Activated CD4-positive, alpha-beta T cell treated with anti-CD3 and anti-CD28 coated beads, Interleukin-2, amount 10 ng/mL, durations not matched to agents 24 days and 14 days (primary cell): ENCODE measurements around the gene PPP2R5A. TPM values are rescaled to one million over a fixed set of nuclear protein-coding genes. Genes with fewer than 3 reads are reported as not detected.

ENCODE experiments used
- DNase-seq: peaks from one replicate; pipeline ENCODE4 v3.0.0; 2022
- H3K27ac Mint-ChIP-seq: one replicate; pipeline ENCODE4 v1.8.0; 2022; ENCODE audit warnings: mild to moderate bottlenecking, mixed read lengths
- H3K27me3 Mint-ChIP-seq: one replicate; pipeline ENCODE4 v1.8.0; 2022; ENCODE audit warnings: mixed read lengths
- H3K36me3 Mint-ChIP-seq: one replicate; pipeline ENCODE4 v1.8.0; 2022; ENCODE audit warnings: low read depth, mild to moderate bottlenecking, mixed read lengths
- H3K4me1 Mint-ChIP-seq: one replicate; pipeline ENCODE4 v1.8.0; 2021; ENCODE audit warnings: mixed read lengths
- H3K4me3 Mint-ChIP-seq: one replicate; pipeline ENCODE4 v1.8.0; 2022; ENCODE audit warnings: mild to moderate bottlenecking, moderate library complexity, mixed read lengths
- H3K9me3 Mint-ChIP-seq: one replicate; pipeline ENCODE4 v1.8.0; 2021; ENCODE audit warnings: mixed read lengths
- intact Hi-C: fragments of 100-400 bp; cut with micrococcal nuclease; formaldehyde crosslinking; loops from one replicate; pipeline ENCODE4 v1.15.1; 2023
- total RNA-seq: library from RNA; stranded (reverse); gene quantifications from 2 replicates; pipeline ENCODE4 v1.2.3, GENCODE V29; 2022

PPP2R5A gene
- total RNA-seq = 43.6 and 44.4 TPM in 2 replicates

GRCh38 chr1:212284744-212285684 is at the start of gene PPP2R5A:
Gene PPP2R5A, plus strand, starts transcription at chr1:212285410. Its CDS starts 701 bp downstream, at chr1:212286111.
- peak; percentile 100 for DNase-seq
- Mint-ChIP-seq H3K4me1 (peaks cover 30% of the 10 kb centered on the region), H3K4me3 (peak within 1 kb of the TSS; percentile 97), H3K27me3 (peaks cover 2% of the 10 kb centered on the region), H3K36me3 (peaks cover 9% of the 10 kb centered on the region), H3K9me3 (no peaks in the 10 kb centered on the region), H3K27ac (peak within 1 kb of the TSS; percentile 99)
- intact Hi-C loops = loop anchor here (1.0 to 10.0 kb wide), 11 partner anchors 10 to 610 kb away; partner anchors contain the start of genes DTL, INTS7, LPGAT1 and NEK2

- Mint-ChIP-seq H3K4me3 (peak overlapping the region; percentile 6), H3K4me1 (peaks cover 50% of the 10 kb centered on the region), H3K9me3 (no peaks in the 10 kb centered on the region), H3K27ac (no peak overlapping the region), H3K27me3 (no peaks in the 10 kb centered on the region), H3K36me3 (no peaks in the 10 kb centered on the region)
- no peak for DNase-seq
- intact Hi-C loops = no loop called here
These were observed 49.4 kb upstream of the PPP2R5A start for GRCh38 chr1:212235857-212236256.

GRCh38 chr1:212236664-212237220 is 48.5 kb upstream of the PPP2R5A start:
- peaks cover 46% of the 10 kb centered on the region for H3K4me1 Mint-ChIP-seq
- H3K27ac Mint-ChIP-seq = no peak overlapping the region
- no peaks in the 10 kb centered on the region for H3K36me3 Mint-ChIP-seq
- intact Hi-C loops = no loop called here
- no peaks in the 10 kb centered on the region for H3K27me3 Mint-ChIP-seq
- H3K4me3 Mint-ChIP-seq = no peak overlapping the region
- no peak for DNase-seq
- H3K9me3 Mint-ChIP-seq = no peaks in the 10 kb centered on the region

GRCh38 chr1:212237651-212238050 is 47.6 kb upstream of the PPP2R5A start:
- Mint-ChIP-seq H3K27ac (no peak overlapping the region), H3K36me3 (no peaks in the 10 kb centered on the region), H3K4me3 (no peak overlapping the region), H3K4me1 (peaks cover 45% of the 10 kb centered on the region), H3K9me3 (no peaks in the 10 kb centered on the region), H3K27me3 (no peaks in the 10 kb centered on the region)
- intact Hi-C loops = no loop called here
- DNase-seq = no peak

- Mint-ChIP-seq H3K9me3 (no peaks in the 10 kb centered on the region), H3K4me1 (peaks cover 42% of the 10 kb centered on the region), H3K27me3 (no peaks in the 10 kb centered on the region), H3K27ac (no peak overlapping the region), H3K4me3 (no peak overlapping the region), H3K36me3 (no peaks in the 10 kb centered on the region)
- DNase-seq = no peak
- intact Hi-C loops = no loop called here
These were observed 46.7 kb upstream of the PPP2R5A start for GRCh38 chr1:212238552-212238951.

GRCh38 chr1:212241501-212241900 is 43.7 kb upstream of the PPP2R5A start:
- DNase-seq = no peak
- peaks cover 35% of the 10 kb centered on the region for H3K4me1 Mint-ChIP-seq
- no peak overlapping the region for H3K27ac Mint-ChIP-seq
- no peaks in the 10 kb centered on the region for H3K27me3 Mint-ChIP-seq
- peaks cover 4% of the 10 kb centered on the region for H3K36me3 Mint-ChIP-seq
- no peaks in the 10 kb centered on the region for H3K9me3 Mint-ChIP-seq
- intact Hi-C loops = no loop called here
- no peak overlapping the region for H3K4me3 Mint-ChIP-seq

GRCh38 chr1:212241957-212242287 is 43.3 kb upstream of the PPP2R5A start:
- intact Hi-C loops = no loop called here
- no peak for DNase-seq
- Mint-ChIP-seq H3K4me1 (peaks cover 35% of the 10 kb centered on the region), H3K27ac (peak overlapping the region; percentile 84), H3K27me3 (no peaks in the 10 kb centered on the region), H3K9me3 (no peaks in the 10 kb centered on the region), H3K36me3 (peaks cover 4% of the 10 kb centered on the region), H3K4me3 (no peak overlapping the region)

- no peak for DNase-seq
- H3K4me1 Mint-ChIP-seq = peaks cover 34% of the 10 kb centered on the region
- no peak overlapping the region for H3K4me3 Mint-ChIP-seq
- no peaks in the 10 kb centered on the region for H3K27me3 Mint-ChIP-seq
- intact Hi-C loops = no loop called here
- H3K36me3 Mint-ChIP-seq = peaks cover 4% of the 10 kb centered on the region
- peak overlapping the region; percentile 84 for H3K27ac Mint-ChIP-seq
- no peaks in the 10 kb centered on the region for H3K9me3 Mint-ChIP-seq
These were observed 42.8 kb upstream of the PPP2R5A start for GRCh38 chr1:212242288-212242984.

- Mint-ChIP-seq H3K36me3 (peaks cover 4% of the 10 kb centered on the region), H3K27ac (peak overlapping the region; percentile 35), H3K4me1 (peaks cover 30% of the 10 kb centered on the region), H3K4me3 (no peak overlapping the region), H3K27me3 (no peaks in the 10 kb centered on the region), H3K9me3 (no peaks in the 10 kb centered on the region)
- intact Hi-C loops = no loop called here
- DNase-seq = no peak
These were observed 42.3 kb upstream of the PPP2R5A start for GRCh38 chr1:212242985-212243308.

- Mint-ChIP-seq H3K4me1 (peaks cover 24% of the 10 kb centered on the region), H3K4me3 (peak overlapping the region; percentile 32), H3K27ac (peak overlapping the region; percentile 34), H3K9me3 (peaks cover 4% of the 10 kb centered on the region), H3K36me3 (peaks cover 7% of the 10 kb centered on the region), H3K27me3 (peaks cover 2% of the 10 kb centered on the region)
- intact Hi-C loops = no loop called here
- no peak for DNase-seq
These were observed 40.8 kb upstream of the PPP2R5A start for GRCh38 chr1:212244441-212244840.

- H3K27ac Mint-ChIP-seq = no peak overlapping the region
- H3K4me1 Mint-ChIP-seq = peaks cover 29% of the 10 kb centered on the region
- DNase-seq = no peak
- no peak overlapping the region for H3K4me3 Mint-ChIP-seq
- peaks cover 4% of the 10 kb centered on the region for H3K27me3 Mint-ChIP-seq
- peaks cover 9% of the 10 kb centered on the region for H3K9me3 Mint-ChIP-seq
- H3K36me3 Mint-ChIP-seq = peaks cover 7% of the 10 kb centered on the region
- intact Hi-C loops = no loop called here
These were observed 38.0 kb upstream of the PPP2R5A start for GRCh38 chr1:212247179-212247721.

GRCh38 chr1:212247988-212248387 is 37.2 kb upstream of the PPP2R5A start:
- Mint-ChIP-seq H3K27me3 (peaks cover 4% of the 10 kb centered on the region), H3K4me3 (no peak overlapping the region), H3K9me3 (peaks cover 9% of the 10 kb centered on the region), H3K27ac (peak overlapping the region; percentile 57), H3K4me1 (peaks cover 26% of the 10 kb centered on the region), H3K36me3 (peaks cover 7% of the 10 kb centered on the region)
- no peak for DNase-seq
- intact Hi-C loops = no loop called here

GRCh38 chr1:212254853-212255363 is 30.3 kb upstream of the PPP2R5A start:
- no peak for DNase-seq
- H3K27ac Mint-ChIP-seq = peak overlapping the region; percentile 87
- H3K36me3 Mint-ChIP-seq = peaks cover 2% of the 10 kb centered on the region
- peaks cover 5% of the 10 kb centered on the region for H3K9me3 Mint-ChIP-seq
- peak overlapping the region; percentile 69 for H3K4me3 Mint-ChIP-seq
- peaks cover 2% of the 10 kb centered on the region for H3K27me3 Mint-ChIP-seq
- peaks cover 47% of the 10 kb centered on the region for H3K4me1 Mint-ChIP-seq
- intact Hi-C loops = loop anchor here (2.0 kb wide), 1 partner anchor 30 kb away; the partner anchor contains the start of gene PPP2R5A
